ENCODE data around the gene HKDC1. TPM values are rescaled to one million over a fixed set of nuclear protein-coding genes. Genes with fewer than 3 reads are reported as not detected.

Gene HKDC1
- total RNA-seq, 1 experiment from 2014 or later = not detected

DNA sequence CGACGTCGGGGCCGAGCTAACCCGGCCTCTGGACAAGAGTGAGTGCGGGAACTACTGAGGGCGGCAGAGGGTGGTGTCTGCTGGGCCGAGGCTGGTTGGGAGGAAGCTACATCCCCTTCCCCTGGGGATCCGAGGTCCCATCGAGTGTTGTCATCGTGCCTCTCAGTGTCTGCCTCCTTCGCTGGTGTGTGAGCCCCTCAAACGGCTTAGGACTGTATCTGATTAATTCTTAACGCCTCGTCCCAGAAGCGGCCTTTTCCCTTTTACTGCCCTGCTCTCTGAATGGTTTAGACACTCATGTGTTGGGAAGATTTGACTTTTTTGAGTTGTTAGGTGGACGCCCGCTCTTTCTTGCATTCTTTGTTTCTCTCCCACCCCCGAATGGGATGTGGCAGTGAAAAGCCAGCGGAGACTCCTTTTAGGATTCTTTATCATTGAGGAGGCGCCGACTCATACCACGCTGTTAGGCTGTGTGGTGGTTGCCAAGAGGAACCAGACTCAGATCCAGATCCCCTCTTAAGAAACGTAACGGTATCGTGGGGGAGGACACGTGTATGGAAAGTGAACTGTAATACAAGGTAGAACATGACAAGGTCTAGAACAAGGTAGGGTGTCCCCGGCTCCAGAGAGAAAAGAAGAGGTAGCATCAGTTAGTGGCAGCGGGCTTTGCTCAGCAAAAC lies 39.5 kb upstream of the HKDC1 start:
- Histone ChIP-seq H4K20me1 (ENCODE audit: insufficient read depth, low read depth, low read length) (no peaks in the 10 kb centered on the region; the same call in 1 of the 2 replicates), H3K4me2 (ENCODE audit: low read depth, low read length, poor library complexity, severe bottlenecking) (peak overlapping the region; percentile 90), H3K27ac (ENCODE audit: low read length) (peak overlapping the region; percentile 68), H3K79me2 (ENCODE audit: low read length) (peaks cover 62% of the 10 kb centered on the region), H3K36me3 (ENCODE audit: insufficient read depth, low read length) (0 out of 2 replicates have a peak, but pooled peaks cover 4% of the 10 kb centered on the region), H3K4me3 (ENCODE audit: low read length) (peak overlapping the region; percentile 92), H3K4me1 (ENCODE audit: low read length) (peaks cover 40% of the 10 kb centered on the region), H3K9ac (ENCODE audit: low read length) (peak overlapping the region; percentile 94), H3K27me3 (ENCODE audit: low read length) (no peaks in the 10 kb centered on the region), H3K9me3 (ENCODE audit: low read length) (no peaks in the 10 kb centered on the region), H3K9me2 (replicated peaks; ENCODE audit: insufficient read depth, low read length) (no peaks in the 10 kb centered on the region), H2AFZ (ENCODE audit: low read length) (no peak overlapping the region)
- peak; percentile 79 for DNase-seq

DNA sequence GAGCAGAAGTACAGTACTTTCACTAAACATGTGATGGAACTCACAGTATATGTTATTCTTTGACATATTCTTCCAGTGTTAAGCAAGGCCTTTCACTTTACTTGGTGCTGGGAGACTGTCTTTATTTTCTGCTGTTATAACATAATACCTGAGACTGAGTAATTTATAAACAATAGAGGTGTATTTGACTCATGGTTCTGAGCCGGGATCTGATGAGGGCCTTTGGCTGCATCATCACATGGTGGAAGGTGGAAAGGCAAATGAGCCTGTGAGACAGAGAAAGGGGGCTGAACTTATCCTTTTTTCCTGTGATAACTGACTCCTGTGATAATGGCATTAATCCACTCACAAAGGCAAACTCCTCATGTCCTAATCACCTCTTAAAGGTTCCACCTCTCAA lies 38.7 kb upstream of the HKDC1 start:
- Histone ChIP-seq H3K9me2 (replicated peaks; ENCODE audit: insufficient read depth, low read length) (no peaks in the 10 kb centered on the region), H3K27me3 (ENCODE audit: low read length) (no peaks in the 10 kb centered on the region), H3K9ac (ENCODE audit: low read length) (peak overlapping the region; percentile 94), H3K36me3 (ENCODE audit: insufficient read depth, low read length) (peaks cover 4% of the 10 kb centered on the region; the same call in 1 of the 2 replicates), H4K20me1 (ENCODE audit: insufficient read depth, low read depth, low read length) (no peaks in the 10 kb centered on the region; the same call in 1 of the 2 replicates), H3K9me3 (ENCODE audit: low read length) (no peaks in the 10 kb centered on the region), H2AFZ (ENCODE audit: low read length) (no peak overlapping the region), H3K27ac (ENCODE audit: low read length) (no peak overlapping the region), H3K4me3 (ENCODE audit: low read length) (peak overlapping the region; percentile 92), H3K79me2 (ENCODE audit: low read length) (peaks cover 68% of the 10 kb centered on the region), H3K4me2 (ENCODE audit: low read depth, low read length, poor library complexity, severe bottlenecking) (peak overlapping the region; percentile 90), H3K4me1 (ENCODE audit: low read length) (peaks cover 40% of the 10 kb centered on the region)
- DNase-seq = no peak

DNA sequence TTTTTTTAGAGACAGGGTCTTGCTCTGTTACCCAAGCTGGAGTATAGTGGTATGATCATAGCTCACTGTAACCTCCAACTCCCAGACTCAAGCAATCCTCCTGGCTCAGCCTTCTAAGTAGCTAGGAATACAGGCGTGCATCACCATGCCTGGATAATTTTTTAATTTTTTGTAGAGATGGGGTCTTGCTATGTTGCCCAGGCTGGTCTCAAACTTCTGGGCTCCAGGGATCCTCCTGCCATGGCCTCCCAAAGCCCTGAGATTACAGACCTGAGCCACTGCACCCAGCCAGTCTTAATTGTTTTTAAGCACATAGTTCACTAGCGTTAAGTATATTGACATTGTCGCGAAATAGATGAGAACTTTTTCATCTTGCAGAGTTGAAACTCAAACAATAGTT lies 38.1 kb upstream of the HKDC1 start:
- no peak for DNase-seq
- Histone ChIP-seq H2AFZ (ENCODE audit: low read length) (no peak overlapping the region), H3K4me2 (ENCODE audit: low read depth, low read length, poor library complexity, severe bottlenecking) (peak overlapping the region; percentile 90), H3K36me3 (ENCODE audit: insufficient read depth, low read length) (peaks cover 4% of the 10 kb centered on the region; the same call in 1 of the 2 replicates), H3K79me2 (ENCODE audit: low read length) (peaks cover 73% of the 10 kb centered on the region), H4K20me1 (ENCODE audit: insufficient read depth, low read depth, low read length) (no peaks in the 10 kb centered on the region; the same call in 1 of the 2 replicates), H3K9ac (ENCODE audit: low read length) (no peak overlapping the region), H3K9me3 (ENCODE audit: low read length) (no peaks in the 10 kb centered on the region), H3K27me3 (ENCODE audit: low read length) (no peaks in the 10 kb centered on the region), H3K9me2 (replicated peaks; ENCODE audit: insufficient read depth, low read length) (no peaks in the 10 kb centered on the region), H3K27ac (ENCODE audit: low read length) (no peak overlapping the region), H3K4me3 (ENCODE audit: low read length) (no peak overlapping the region), H3K4me1 (ENCODE audit: low read length) (peaks cover 40% of the 10 kb centered on the region)

DNA sequence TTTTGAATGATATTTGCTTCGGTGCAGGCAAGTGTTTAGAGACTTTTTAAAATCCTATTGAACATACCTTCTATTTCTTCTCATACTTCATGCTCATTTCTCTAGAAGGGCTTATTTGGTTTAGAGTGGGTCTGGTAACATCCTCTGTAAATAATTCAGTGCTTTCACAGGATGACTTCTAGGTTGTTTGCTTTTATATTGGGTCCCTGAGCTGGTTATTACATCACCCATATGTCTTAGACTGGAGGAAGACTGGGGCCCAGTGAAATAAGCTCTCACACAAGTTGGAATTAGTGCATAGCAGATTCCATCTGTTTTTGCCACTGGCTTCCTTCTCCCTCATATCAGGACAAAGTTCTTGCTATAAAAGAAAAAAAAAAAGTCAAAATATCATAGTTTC lies 33.6 kb upstream of the HKDC1 start:
- H3K79me2 ChIP-seq (ENCODE audit: low read length) = peaks cover 72% of the 10 kb centered on the region
- no peak overlapping the region for H3K27ac ChIP-seq (ENCODE audit: low read length)
- H3K27me3 ChIP-seq (ENCODE audit: low read length) = no peaks in the 10 kb centered on the region
- H3K4me2 ChIP-seq (ENCODE audit: low read depth, low read length, poor library complexity, severe bottlenecking) = no peak overlapping the region
- H4K20me1 ChIP-seq (ENCODE audit: insufficient read depth, low read depth, low read length) = no peaks in the 10 kb centered on the region; the same call in 1 of the 2 replicates
- no peaks in the 10 kb centered on the region for H3K9me3 ChIP-seq (ENCODE audit: low read length)
- H3K9ac ChIP-seq (ENCODE audit: low read length) = no peak overlapping the region
- no peaks in the 10 kb centered on the region for H3K9me2 ChIP-seq (replicated peaks; ENCODE audit: insufficient read depth, low read length)
- no peak overlapping the region for H3K4me3 ChIP-seq (ENCODE audit: low read length)
- peaks cover 38% of the 10 kb centered on the region; the same call in 1 of the 2 replicates for H3K36me3 ChIP-seq (ENCODE audit: insufficient read depth, low read length)
- DNase-seq = no peak
- H2AFZ ChIP-seq (ENCODE audit: low read length) = no peak overlapping the region
- H3K4me1 ChIP-seq (ENCODE audit: low read length) = peaks cover 23% of the 10 kb centered on the region

GRCh38 chr10:69201045-69201444 lies 19.1 kb upstream of the HKDC1 start:
- H3K27ac ChIP-seq (ENCODE audit: low read length) = no peak overlapping the region
- no peaks in the 10 kb centered on the region for H3K27me3 ChIP-seq (ENCODE audit: low read length)
- DNase-seq = no peak
- no peaks in the 10 kb centered on the region for H3K4me1 ChIP-seq (ENCODE audit: low read length)
- H3K9me3 ChIP-seq (ENCODE audit: low read length) = no peaks in the 10 kb centered on the region
- H3K79me2 ChIP-seq (ENCODE audit: low read length) = no peaks in the 10 kb centered on the region
- H3K4me3 ChIP-seq (ENCODE audit: low read length) = no peak overlapping the region
- H2AFZ ChIP-seq (ENCODE audit: low read length) = no peak overlapping the region
- H3K9ac ChIP-seq (ENCODE audit: low read length) = no peak overlapping the region
- no peaks in the 10 kb centered on the region for H3K9me2 ChIP-seq (replicated peaks; ENCODE audit: insufficient read depth, low read length)
- H4K20me1 ChIP-seq (ENCODE audit: insufficient read depth, low read depth, low read length) = no peaks in the 10 kb centered on the region
- no peak overlapping the region for H3K4me2 ChIP-seq (ENCODE audit: low read depth, low read length, poor library complexity, severe bottlenecking)
- peaks cover 41% of the 10 kb centered on the region; the same call in 1 of the 2 replicates for H3K36me3 ChIP-seq (ENCODE audit: insufficient read depth, low read length)

- no peak overlapping the region for H3K4me2 ChIP-seq (ENCODE audit: low read depth, low read length, poor library complexity, severe bottlenecking)
- no peaks in the 10 kb centered on the region for H3K4me1 ChIP-seq (ENCODE audit: low read length)
- no peak overlapping the region for H3K9ac ChIP-seq (ENCODE audit: low read length)
- peaks cover 40% of the 10 kb centered on the region; the same call in 1 of the 2 replicates for H3K36me3 ChIP-seq (ENCODE audit: insufficient read depth, low read length)
- H3K9me2 ChIP-seq (replicated peaks; ENCODE audit: insufficient read depth, low read length) = no peaks in the 10 kb centered on the region
- H3K27ac ChIP-seq (ENCODE audit: low read length) = no peak overlapping the region
- DNase-seq = no peak
- H3K79me2 ChIP-seq (ENCODE audit: low read length) = no peaks in the 10 kb centered on the region
- no peaks in the 10 kb centered on the region for H3K9me3 ChIP-seq (ENCODE audit: low read length)
- H2AFZ ChIP-seq (ENCODE audit: low read length) = no peak overlapping the region
- no peak overlapping the region for H3K4me3 ChIP-seq (ENCODE audit: low read length)
- no peaks in the 10 kb centered on the region for H3K27me3 ChIP-seq (ENCODE audit: low read length)
- H4K20me1 ChIP-seq (ENCODE audit: insufficient read depth, low read depth, low read length) = no peaks in the 10 kb centered on the region
These were observed 17.8 kb upstream of the HKDC1 start for GRCh38 chr10:69202332-69202731.

- H3K9me2 ChIP-seq (replicated peaks; ENCODE audit: insufficient read depth, low read length) = no peaks in the 10 kb centered on the region
- no peaks in the 10 kb centered on the region for H3K27me3 ChIP-seq (ENCODE audit: low read length)
- no peaks in the 10 kb centered on the region for H3K79me2 ChIP-seq (ENCODE audit: low read length)
- no peak overlapping the region for H3K9ac ChIP-seq (ENCODE audit: low read length)
- H3K36me3 ChIP-seq (ENCODE audit: insufficient read depth, low read length) = peaks cover 29% of the 10 kb centered on the region
- H4K20me1 ChIP-seq (ENCODE audit: insufficient read depth, low read depth, low read length) = no peaks in the 10 kb centered on the region
- no peak overlapping the region for H3K4me2 ChIP-seq (ENCODE audit: low read depth, low read length, poor library complexity, severe bottlenecking)
- no peaks in the 10 kb centered on the region for H3K4me1 ChIP-seq (ENCODE audit: low read length)
- H3K4me3 ChIP-seq (ENCODE audit: low read length) = no peak overlapping the region
- H2AFZ ChIP-seq (ENCODE audit: low read length) = no peak overlapping the region
- H3K27ac ChIP-seq (ENCODE audit: low read length) = no peak overlapping the region
- DNase-seq = no peak
- no peaks in the 10 kb centered on the region for H3K9me3 ChIP-seq (ENCODE audit: low read length)
These were observed 11.4 kb upstream of the HKDC1 start for GRCh38 chr10:69208761-69209160.

DNA sequence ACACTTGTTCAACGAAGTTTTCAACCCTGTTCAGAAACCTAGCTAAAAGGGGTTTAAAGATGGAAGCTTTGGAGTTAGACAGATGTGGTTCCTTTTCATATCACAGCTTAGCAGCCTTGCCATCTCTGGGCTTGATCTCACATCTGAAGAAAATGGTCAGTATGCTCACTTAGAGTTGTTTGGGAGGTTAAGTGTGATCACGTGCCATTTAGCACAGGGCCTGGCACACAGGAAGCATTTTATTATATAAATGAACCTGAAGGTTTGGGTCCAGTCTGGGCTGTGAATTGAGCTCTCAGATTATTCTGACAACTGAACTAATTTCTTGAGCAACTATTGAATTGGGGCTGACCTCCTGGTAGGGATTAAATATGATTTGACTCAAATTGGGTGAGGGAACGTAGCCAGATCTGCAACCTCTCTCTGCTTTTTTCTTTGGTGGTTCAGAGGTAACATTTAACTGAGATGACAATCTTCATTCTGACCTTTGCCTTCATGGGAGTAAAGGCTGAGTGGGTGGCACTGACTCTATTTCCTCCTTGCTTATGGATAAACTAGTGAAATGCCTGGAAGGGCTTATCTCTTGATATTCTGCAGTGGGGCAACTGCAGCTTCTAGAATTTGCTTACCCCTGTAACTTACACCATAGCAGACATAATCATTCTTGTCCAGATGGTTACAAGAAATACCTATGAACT lies 10.2 kb upstream of the HKDC1 start:
- peaks cover 24% of the 10 kb centered on the region for H3K36me3 ChIP-seq (ENCODE audit: insufficient read depth, low read length)
- DNase-seq = no peak
- no peaks in the 10 kb centered on the region for H3K79me2 ChIP-seq (ENCODE audit: low read length)
- no peaks in the 10 kb centered on the region for H3K9me2 ChIP-seq (replicated peaks; ENCODE audit: insufficient read depth, low read length)
- no peak overlapping the region for H3K9ac ChIP-seq (ENCODE audit: low read length)
- no peak overlapping the region for H2AFZ ChIP-seq (ENCODE audit: low read length)
- no peaks in the 10 kb centered on the region for H4K20me1 ChIP-seq (ENCODE audit: insufficient read depth, low read depth, low read length)
- H3K4me1 ChIP-seq (ENCODE audit: low read length) = no peaks in the 10 kb centered on the region
- no peaks in the 10 kb centered on the region for H3K27me3 ChIP-seq (ENCODE audit: low read length)
- no peak overlapping the region for H3K4me2 ChIP-seq (ENCODE audit: low read depth, low read length, poor library complexity, severe bottlenecking)
- no peak overlapping the region for H3K27ac ChIP-seq (ENCODE audit: low read length)
- no peaks in the 10 kb centered on the region for H3K9me3 ChIP-seq (ENCODE audit: low read length)
- H3K4me3 ChIP-seq (ENCODE audit: low read length) = no peak overlapping the region

All from Karpas-422 (cell line).